CD4-positive, alpha-beta T cell treated with Interleukin-4 for 1 hour (primary cell): ENCODE data around the gene FGD1.
"Not testable (repeated sequence)": the region's sequence is repeated elsewhere in the genome, so short reads cannot be mapped to it uniquely, and the experiment has no call there.

Experiments used
- DNase-seq, 2 donors: peaks; one replicate each; pipeline ENCODE4 v3.0.0-alpha.2; 2020 to 2022

The FGD1 gene

DNA sequence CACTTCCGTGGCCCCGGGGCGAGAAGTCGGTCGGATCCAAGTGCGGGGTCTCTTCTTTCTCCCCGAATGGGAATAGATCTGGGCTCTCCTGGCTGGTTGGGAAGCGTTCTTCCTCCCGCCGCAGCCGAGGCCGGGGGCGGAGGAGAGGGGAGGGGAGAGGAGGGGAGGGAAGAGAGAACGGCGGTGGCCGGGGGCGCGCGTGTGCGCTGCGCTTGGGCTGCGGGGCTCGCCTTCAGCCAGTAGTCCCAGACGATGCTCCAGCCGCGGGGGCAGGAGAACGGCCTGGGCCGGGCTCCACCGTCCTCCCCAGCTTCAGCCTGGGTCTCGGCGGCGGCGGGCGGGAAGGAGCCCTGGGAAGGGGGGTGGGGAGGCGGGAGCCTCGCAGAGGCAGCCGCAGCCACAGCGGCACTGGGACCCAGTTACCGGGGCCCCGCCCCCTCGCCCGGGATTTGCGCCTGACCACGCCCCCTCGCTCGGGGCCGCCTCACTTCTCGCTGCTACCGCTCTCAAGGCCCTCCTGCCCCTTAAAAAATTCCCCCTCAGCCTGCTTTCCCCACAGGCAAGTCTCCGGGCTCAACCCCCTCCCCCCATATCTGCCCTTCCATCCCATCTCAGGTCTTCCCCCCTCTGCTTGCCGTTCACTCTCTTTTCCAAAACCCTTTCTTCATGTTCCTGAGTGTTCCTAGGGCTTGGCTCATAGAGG is at the start of gene FGD1:
FGD1 (minus strand) TSS at position 421 of the 703 bp plus-strand sequence. CDS start 802 bp downstream, outside the sequence.
- peak in 1 of 2 donors; percentile 28 for DNase-seq

GRCh38 chrX:54542239-54542638 is 46.2 kb upstream of the FGD1 start:
- DNase-seq: not testable (repeated sequence)

DNA sequence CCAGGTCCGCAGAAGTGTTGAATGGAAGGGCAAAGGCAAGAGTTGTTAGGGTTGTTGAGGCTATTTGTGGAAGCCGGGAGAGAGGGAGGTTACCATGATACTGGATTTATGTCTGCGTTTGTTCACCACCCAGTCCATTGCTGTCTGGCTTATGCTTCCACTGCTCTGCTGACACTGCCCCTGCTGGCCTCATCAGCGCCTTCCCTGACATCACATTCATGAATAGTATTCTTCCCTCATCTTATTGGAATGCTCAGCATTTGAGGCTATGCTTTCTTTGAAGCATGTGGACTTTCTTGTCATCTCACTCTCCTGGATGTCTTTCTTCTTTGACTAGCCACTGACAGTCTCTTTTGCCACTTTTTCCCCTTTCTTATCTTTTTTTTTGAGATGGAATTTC is 44.3 kb upstream of the FGD1 start:
- DNase-seq: no peak

DNA sequence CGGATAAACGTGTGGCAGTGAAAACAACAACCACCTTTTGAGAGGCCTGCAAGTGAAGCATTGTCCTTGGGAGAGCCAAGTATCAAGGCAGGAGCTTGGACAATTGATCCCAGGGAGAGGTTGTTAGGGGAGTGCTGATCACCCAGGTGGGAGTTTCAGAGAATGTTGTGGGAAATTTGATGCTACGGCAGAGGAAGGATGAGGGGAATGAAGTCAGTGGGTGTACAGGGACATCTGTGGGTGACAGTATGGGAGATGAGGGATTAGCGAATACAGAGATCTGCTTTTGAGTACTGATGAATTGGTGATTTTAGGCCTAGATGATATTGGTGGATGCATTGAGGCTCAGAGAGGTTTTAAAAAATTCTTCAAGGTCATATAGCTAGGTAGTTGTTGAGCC is 38.2 kb upstream of the FGD1 start:
- no peak for DNase-seq

DNA sequence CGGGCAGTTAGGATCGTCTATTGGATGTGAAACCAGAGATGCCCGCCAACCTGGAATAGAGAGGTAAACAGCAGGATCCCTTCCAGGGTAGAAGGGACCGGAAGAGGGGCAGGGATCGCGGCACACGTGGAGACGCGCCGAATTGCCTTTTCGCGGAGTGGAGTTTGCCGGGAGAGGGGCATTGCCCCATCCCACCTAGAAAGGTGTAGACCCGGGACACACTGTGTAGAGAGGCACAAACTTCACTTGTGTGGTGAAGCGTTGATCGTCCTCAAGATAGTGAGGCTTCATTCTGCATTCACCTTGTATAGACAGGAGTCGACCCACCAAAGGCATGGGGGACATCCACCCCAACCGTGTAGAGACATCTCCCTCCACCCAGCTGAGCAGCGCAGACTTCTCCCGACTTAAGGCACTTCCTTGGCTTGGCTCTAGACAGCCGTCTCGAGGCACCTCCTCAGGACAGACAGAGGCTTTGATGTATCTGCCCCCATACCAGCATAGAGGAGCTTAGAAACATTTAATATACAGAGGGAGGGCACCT is 34.4 kb upstream of the FGD1 start:
- peak in 1 of 2 donors; percentile 9 for DNase-seq

GRCh38 chrX:54529552-54530356 is 33.7 kb upstream of the FGD1 start, which contains the start of gene GNL3L:
Gene GNL3L, plus strand, starts transcription at chrX:54530219. Its CDS starts 2,348 bp downstream, at chrX:54532567.
- DNase-seq: peak; percentile 88 to 89

DNA sequence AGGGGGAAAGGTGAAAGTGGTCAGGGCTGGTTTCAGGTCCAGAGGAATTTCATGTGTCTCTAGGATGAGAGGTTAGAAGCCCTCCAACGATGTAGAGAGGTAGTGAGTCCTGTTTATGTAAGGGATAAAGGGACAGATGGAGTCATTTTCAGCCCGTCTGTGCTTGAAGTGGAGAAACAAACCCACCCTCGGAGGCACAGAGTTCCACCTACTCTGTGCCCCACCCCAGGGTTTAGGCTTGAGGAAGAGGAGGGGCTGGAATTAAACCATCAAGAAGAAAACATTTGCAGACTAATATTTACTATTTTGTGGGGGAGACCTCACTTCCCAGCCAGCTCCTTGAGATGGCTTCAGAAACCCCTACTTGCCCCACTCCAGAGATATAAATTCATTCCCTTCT is 33.1 kb upstream of the FGD1 start:
- DNase-seq: no peak

- no peak for DNase-seq
Measured at GRCh38 chrX:54509400-54509799, 13.4 kb upstream of the FGD1 start.

- DNase-seq: no peak
Measured at GRCh38 chrX:54496936-54497335, 902 bp upstream of the FGD1 start.

DNA sequence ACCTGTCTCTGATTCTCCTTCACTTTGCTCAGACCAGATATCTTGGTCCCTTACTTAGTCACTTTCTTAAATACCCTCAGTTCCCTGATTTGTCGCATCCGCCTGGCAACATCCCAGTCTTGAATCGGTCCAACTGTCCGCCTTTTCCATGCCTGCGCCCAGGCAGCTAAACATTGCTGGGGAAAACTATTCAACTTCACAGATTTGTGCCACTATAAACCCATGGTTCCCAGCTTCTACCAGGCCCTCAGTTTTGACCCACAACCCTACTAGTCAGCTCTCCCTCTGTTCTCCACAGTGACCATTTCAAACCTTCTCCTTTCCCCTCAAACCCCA is 451 bp upstream of the FGD1 start:
- no peak for DNase-seq

DNA sequence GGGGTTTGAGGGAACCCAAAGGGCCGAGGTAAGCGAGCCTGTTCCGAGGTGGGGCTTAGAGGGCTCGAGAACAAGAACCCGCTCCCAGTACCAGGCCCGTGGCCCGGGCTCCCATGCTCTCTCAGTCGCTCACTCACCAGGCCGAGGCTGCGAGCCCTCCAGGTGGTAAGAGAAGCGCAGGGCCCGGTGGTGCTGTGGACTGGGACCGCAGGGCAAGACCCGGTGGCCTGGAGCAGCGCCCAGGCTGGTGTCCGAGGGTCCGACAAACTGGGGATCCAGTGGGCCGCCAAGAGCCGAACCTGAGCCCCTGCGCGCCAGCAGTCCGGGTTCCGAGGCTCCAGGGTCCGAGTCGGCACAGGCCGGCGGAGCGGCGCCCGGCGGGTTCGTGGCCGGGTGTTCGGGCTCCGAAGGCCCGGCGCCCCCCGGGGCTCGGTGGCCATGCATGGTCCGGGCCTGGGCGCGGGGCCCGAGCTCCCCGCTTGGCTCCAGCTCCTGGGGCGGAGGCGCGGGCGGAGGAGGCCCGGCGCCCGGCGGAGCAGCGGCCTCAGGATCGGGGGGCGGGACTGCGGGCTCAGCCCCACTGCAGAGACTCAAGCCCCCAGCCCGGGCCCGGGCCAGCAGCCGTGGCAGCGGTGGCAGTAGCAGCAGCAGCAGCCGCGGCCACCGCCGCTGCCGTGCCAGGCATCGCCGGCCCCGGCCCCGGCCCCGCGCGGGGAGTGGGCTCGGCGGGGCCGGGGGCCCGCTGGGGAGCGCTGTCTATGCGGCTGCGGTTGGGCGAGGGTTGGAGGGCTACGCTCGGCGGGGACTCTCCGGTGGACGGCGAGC is 833 bp downstream of the FGD1 start:
- no peak for DNase-seq

DNA sequence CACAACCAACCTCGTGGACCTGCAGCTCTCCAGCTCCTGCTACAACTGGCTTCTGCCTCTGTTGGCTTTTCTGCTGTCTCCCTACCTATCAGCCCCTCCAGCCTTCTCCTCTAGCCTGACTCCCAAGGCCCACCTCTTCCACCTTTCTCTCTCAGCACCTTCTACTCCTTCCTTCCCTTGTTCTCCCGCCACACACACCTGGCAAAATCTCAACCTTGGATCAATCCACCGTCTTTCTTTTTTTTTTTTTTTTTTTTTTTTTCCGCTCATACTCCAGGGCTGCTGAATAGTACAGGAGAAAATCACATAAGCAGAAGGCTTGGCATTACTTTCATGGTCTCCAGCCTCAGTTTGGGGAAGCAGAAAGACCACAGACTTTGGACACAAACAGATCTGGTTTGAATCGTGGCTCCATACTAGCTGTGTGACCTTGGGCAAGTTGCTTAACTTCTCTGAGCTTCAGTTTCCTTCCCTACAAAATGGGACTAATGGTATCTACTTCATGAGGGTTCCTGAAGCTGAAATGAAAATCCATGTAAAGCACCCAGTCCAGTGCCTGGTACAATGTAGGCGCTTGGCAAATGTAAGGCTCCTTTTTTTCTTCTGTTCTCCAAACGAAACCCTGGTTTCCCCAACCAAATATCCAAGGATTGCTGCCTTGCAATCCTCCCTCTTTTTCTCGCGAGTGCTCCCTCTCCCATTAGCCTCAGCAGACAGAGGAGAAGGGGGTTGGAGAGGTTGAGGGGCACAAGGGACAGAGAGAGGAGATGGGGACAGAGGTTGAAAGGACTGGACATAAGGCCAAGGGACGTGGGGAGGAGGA is 1.7 kb downstream of the FGD1 start:
- DNase-seq: no peak

GRCh38 chrX:54492340-54492739 is 3.7 kb downstream of the FGD1 start:
- DNase-seq: no peak

GRCh38 chrX:54489819-54490218 is 6.2 kb downstream of the FGD1 start:
- DNase-seq: not testable (repeated sequence)

- DNase-seq: no peak
Measured at GRCh38 chrX:54484666-54485065, 11.4 kb downstream of the FGD1 start.

- no peak for DNase-seq
Measured at GRCh38 chrX:54483946-54484345, 12.1 kb downstream of the FGD1 start.

- DNase-seq: no peak
Measured at GRCh38 chrX:54482839-54483593, 13.0 kb downstream of the FGD1 start.

DNA sequence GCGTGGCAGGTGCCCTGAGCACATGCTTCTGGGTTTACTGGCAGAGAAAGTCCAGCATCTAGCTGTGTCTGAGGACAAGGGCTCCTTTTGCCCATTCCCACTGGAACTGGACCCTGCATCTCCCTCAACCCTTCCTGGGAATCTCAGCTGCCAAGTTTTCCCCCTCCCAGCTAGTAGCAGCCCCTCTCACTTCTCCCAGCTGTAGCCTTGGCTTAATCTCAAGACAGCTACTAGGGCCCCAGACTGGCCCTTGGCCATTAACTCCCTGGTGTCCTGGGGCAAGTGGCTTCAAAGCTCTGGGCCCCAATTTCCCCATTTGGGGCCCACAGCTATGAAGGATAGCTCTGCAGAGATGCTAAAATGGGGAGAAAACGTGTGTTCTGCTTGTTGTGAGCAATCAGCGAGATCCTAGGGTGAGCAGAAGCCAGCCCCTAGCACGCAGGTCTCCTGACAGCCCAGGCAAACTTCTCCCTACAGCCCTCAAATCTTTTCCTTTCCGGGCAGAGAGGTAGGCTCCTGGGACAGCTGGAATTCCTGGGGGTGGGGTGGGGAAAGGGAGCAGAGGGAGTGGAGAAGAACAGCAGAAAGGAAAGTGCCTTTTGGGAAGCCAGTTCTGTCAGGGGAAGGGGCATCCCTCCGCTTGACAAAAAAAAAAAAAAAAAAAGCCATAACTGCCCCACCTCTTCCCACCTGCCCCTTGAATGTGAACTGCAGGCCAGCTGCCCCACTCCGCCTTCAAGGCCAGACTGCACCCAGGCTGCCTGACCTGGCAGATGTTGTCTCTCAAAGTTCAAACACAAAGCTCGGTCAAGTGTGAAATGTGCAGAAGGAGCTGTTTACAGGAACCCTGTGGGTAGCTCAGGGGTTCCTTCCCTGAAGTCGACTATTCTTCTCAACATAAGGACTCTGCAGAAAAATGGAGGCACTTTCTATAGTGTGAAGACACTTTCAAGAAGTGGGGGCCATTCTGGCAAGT is 16.6 kb downstream of the FGD1 start:
- DNase-seq: no peak

DNA sequence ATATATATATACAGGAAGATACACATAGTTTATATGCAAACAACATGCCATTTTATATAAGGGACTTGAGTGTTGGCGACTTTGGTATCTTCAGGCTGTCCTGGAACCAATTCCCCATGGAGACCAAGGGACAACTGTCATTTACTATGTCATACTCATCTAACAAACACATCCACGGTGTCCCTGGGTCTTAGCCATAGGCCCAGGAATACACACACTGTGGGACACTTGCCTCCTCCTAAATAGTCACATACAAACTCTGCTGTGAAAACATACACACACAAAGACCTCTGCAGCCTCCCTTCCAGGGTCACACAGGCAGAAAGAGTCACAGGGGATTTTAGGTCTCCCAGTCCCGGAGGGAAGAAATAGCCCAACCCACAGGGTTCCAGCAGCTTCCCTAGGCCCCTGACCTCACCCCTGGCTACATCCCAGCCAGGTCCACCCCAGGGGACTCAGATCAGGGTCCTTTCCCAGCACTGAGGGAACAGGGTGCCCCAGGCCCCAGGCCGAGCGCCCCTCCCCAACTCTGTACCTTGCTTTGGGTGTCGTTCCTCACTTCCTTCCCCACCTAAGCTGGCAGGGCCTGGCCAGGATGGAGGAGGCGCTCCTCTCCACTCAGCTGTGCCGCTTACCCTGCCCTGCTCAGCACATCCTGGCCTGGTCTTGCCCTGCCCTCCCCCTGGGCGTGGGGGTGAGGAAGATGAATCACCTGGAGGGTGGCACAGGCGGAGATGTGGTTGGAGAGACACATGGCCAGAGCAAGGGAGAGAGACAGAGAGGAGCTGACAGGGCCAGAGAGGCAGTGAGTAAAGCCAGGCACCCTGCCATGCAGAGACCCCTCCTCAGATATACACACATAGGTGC is 21.8 kb downstream of the FGD1 start:
- no peak for DNase-seq
